ENCODE results near the gene KLF2.

Gene KLF2

DNA sequence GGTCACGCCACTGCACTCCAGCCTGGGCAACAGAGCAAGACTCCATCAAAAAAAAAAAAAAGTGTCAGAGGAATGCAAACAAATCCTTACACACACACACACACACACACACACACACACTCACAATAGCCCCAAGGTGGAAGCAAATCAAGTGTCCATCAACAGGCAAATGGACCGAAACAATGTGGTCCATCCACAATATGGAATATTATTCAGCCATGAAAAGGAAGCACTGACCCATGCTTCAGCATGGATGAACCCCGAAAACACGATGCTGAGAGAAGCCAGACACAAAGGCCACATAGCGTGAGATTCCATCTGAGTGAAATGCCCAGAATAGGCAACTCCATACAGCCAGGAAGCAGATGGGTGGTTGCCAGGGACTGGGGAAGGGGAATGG lies 16.5 kb upstream of the KLF2 start:
- H3K9me3 ChIP-seq (ENCODE audit: control insufficient read depth, insufficient read depth, low read length) = no peaks in the 10 kb centered on the region
- H3K4me1 ChIP-seq (ENCODE audit: control insufficient read depth, insufficient read depth, low read length) = no peaks in the 10 kb centered on the region
- no peak for DNase-seq (ENCODE audit: low read depth, low spot score)
- no peak overlapping the region for H3K4me3 ChIP-seq (ENCODE audit: low read length)
- no CpG with 5 or more reads among the region's 5 CpGs for WGBS (ENCODE audit: insufficient coverage, insufficient read length)
- H3K27ac ChIP-seq (ENCODE audit: low read length) = no peak overlapping the region
- H3K27me3 ChIP-seq (ENCODE audit: control insufficient read depth, insufficient read depth, low read length) = no peaks in the 10 kb centered on the region
- no peaks in the 10 kb centered on the region for H3K36me3 ChIP-seq (ENCODE audit: control insufficient read depth, insufficient read depth, low read length)

DNA sequence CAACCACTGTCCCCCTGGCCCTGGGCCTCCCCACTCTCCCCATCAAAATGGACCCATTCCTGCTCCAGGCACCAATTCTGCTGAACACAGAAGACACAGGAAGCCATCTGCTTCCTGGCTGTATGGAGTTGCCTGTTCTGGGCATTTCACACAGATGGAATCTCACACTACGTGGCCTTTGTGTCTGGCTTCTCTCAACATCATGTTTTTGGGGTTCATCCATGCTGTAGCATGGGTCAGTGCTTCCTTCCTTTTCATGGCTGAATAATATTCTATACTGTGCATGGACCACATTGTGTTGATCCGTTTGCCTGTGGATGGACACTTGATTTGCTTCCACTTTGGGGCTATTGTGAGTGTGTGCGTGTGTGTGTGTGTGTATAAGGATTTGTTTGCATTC lies 15.0 kb upstream of the KLF2 start:
- no peak for DNase-seq (ENCODE audit: low read depth, low spot score)
- Histone ChIP-seq H3K27ac (ENCODE audit: low read length) (no peak overlapping the region), H3K9me3 (ENCODE audit: control insufficient read depth, insufficient read depth, low read length) (no peaks in the 10 kb centered on the region), H3K4me3 (ENCODE audit: low read length) (no peak overlapping the region), H3K27me3 (ENCODE audit: control insufficient read depth, insufficient read depth, low read length) (no peaks in the 10 kb centered on the region), H3K36me3 (ENCODE audit: control insufficient read depth, insufficient read depth, low read length) (no peaks in the 10 kb centered on the region), H3K4me1 (ENCODE audit: control insufficient read depth, insufficient read depth, low read length) (no peaks in the 10 kb centered on the region)
- WGBS (ENCODE audit: insufficient coverage, insufficient read length) = no CpG with 5 or more reads among the region's 3 CpGs

- Histone ChIP-seq H3K27ac (ENCODE audit: low read length) (no peak overlapping the region), H3K4me1 (ENCODE audit: control insufficient read depth, insufficient read depth, low read length) (no peaks in the 10 kb centered on the region), H3K9me3 (ENCODE audit: control insufficient read depth, insufficient read depth, low read length) (no peaks in the 10 kb centered on the region), H3K36me3 (ENCODE audit: control insufficient read depth, insufficient read depth, low read length) (no peaks in the 10 kb centered on the region), H3K4me3 (ENCODE audit: low read length) (no peak overlapping the region), H3K27me3 (ENCODE audit: control insufficient read depth, insufficient read depth, low read length) (no peaks in the 10 kb centered on the region)
- DNase-seq (ENCODE audit: low read depth, low spot score) = no peak
- WGBS (ENCODE audit: insufficient coverage, insufficient read length) = no CpG with 5 or more reads among the region's 13 CpGs
Observed at GRCh38 chr19:16315825-16316505, 8.7 kb upstream of the KLF2 start.

GRCh38 chr19:16316506-16316882 lies 8.1 kb upstream of the KLF2 start:
- Histone ChIP-seq H3K27me3 (ENCODE audit: control insufficient read depth, insufficient read depth, low read length) (no peaks in the 10 kb centered on the region), H3K27ac (ENCODE audit: low read length) (no peak overlapping the region), H3K9me3 (ENCODE audit: control insufficient read depth, insufficient read depth, low read length) (no peaks in the 10 kb centered on the region), H3K4me3 (ENCODE audit: low read length) (no peak overlapping the region), H3K36me3 (ENCODE audit: control insufficient read depth, insufficient read depth, low read length) (no peaks in the 10 kb centered on the region), H3K4me1 (ENCODE audit: control insufficient read depth, insufficient read depth, low read length) (no peaks in the 10 kb centered on the region)
- no CpG with 5 or more reads among the region's 3 CpGs for WGBS (ENCODE audit: insufficient coverage, insufficient read length)
- no peak for DNase-seq (ENCODE audit: low read depth, low spot score)

GRCh38 chr19:16319481-16319880 lies 5.1 kb upstream of the KLF2 start:
- no peak for DNase-seq (ENCODE audit: low read depth, low spot score)
- Histone ChIP-seq H3K9me3 (ENCODE audit: control insufficient read depth, insufficient read depth, low read length) (no peaks in the 10 kb centered on the region), H3K4me1 (ENCODE audit: control insufficient read depth, insufficient read depth, low read length) (no peaks in the 10 kb centered on the region), H3K36me3 (ENCODE audit: control insufficient read depth, insufficient read depth, low read length) (no peaks in the 10 kb centered on the region), H3K27me3 (ENCODE audit: control insufficient read depth, insufficient read depth, low read length) (peaks cover 11% of the 10 kb centered on the region), H3K4me3 (ENCODE audit: low read length) (no peak overlapping the region), H3K27ac (ENCODE audit: low read length) (no peak overlapping the region)
- WGBS (ENCODE audit: insufficient coverage, insufficient read length) = no CpG with 5 or more reads among the region's 7 CpGs

DNA sequence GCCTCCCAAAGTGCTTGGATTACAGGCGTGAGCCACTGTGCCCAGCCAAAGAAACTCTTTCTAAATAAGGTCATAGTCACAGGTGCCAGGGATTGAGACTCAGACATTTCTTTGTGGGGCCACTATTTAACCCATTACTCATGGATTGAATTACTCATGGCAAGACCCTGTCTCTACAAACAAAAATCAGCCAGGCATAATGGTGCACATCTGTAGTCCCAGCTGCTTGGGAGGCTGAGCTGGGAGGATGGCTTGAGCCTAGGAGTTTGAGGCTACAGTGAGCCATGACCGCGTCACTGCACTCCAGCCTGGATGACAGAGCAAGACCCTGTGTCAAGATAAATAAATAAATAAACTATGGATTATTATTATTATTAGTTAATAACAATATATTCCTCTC lies 3.6 kb upstream of the KLF2 start:
- Histone ChIP-seq H3K27me3 (ENCODE audit: control insufficient read depth, insufficient read depth, low read length) (peaks cover 15% of the 10 kb centered on the region), H3K27ac (ENCODE audit: low read length) (no peak overlapping the region), H3K4me1 (ENCODE audit: control insufficient read depth, insufficient read depth, low read length) (peaks cover 4% of the 10 kb centered on the region; the same call in 1 of the 2 replicates), H3K9me3 (ENCODE audit: control insufficient read depth, insufficient read depth, low read length) (no peaks in the 10 kb centered on the region), H3K36me3 (ENCODE audit: control insufficient read depth, insufficient read depth, low read length) (no peaks in the 10 kb centered on the region), H3K4me3 (ENCODE audit: low read length) (no peak overlapping the region)
- DNase-seq (ENCODE audit: low read depth, low spot score) = no peak
- no CpG with 5 or more reads among the region's 3 CpGs for WGBS (ENCODE audit: insufficient coverage, insufficient read length)

DNA sequence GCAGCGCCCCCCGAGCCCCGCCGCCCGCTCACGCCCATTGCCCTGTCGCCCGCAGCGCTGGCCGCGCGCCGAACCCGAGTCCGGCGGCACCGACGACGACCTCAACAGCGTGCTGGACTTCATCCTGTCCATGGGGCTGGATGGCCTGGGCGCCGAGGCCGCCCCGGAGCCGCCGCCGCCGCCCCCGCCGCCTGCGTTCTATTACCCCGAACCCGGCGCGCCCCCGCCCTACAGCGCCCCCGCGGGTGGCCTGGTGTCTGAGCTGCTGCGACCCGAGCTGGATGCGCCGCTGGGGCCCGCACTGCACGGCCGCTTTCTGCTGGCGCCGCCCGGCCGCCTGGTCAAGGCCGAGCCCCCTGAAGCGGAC lies 518 bp downstream of the KLF2 start:
- Histone ChIP-seq H3K9me3 (ENCODE audit: control insufficient read depth, insufficient read depth, low read length) (no peaks in the 10 kb centered on the region), H3K4me3 (ENCODE audit: low read length) (peak overlapping the region; percentile 53; the same call in 1 of the 2 replicates), H3K27me3 (ENCODE audit: control insufficient read depth, insufficient read depth, low read length) (peaks cover 43% of the 10 kb centered on the region), H3K4me1 (ENCODE audit: control insufficient read depth, insufficient read depth, low read length) (peaks cover 4% of the 10 kb centered on the region; the same call in 1 of the 2 replicates), H3K27ac (ENCODE audit: low read length) (no peak overlapping the region), H3K36me3 (ENCODE audit: control insufficient read depth, insufficient read depth, low read length) (no peaks in the 10 kb centered on the region)
- DNase-seq (ENCODE audit: low read depth, low spot score) = no peak
- WGBS (ENCODE audit: insufficient coverage, insufficient read length) = no CpG with 5 or more reads among the region's 52 CpGs

DNA sequence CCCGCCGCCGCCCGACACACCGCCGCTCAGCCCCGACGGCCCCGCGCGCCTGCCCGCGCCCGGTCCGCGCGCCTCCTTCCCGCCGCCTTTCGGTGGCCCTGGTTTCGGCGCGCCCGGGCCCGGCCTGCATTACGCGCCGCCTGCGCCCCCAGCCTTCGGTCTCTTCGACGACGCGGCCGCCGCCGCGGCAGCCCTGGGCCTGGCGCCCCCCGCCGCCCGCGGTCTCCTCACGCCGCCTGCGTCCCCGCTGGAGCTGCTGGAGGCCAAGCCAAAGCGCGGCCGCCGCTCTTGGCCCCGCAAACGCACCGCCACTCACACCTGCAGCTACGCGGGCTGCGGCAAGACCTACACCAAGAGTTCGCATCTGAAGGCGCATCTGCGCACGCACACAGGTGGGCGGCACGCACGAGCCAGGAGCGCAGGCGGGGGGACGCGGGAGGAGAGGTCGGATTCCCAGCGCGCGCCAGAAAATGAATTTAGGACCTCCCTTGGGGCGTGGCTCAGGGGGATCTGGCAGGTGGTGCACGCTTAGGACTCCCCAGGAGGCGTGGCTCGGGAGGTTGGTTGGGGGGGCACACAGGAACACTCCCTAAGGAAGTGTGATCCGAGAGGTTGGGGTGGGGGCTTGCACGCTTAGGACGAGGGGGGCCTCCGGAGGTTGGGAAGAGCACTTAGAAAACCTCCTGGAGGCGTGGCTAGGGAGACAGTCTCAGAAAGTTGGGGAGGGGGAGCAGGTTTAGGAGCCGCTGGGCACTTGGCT lies 1.2 kb downstream of the KLF2 start:
- Histone ChIP-seq H3K36me3 (ENCODE audit: control insufficient read depth, insufficient read depth, low read length) (no peaks in the 10 kb centered on the region), H3K9me3 (ENCODE audit: control insufficient read depth, insufficient read depth, low read length) (no peaks in the 10 kb centered on the region), H3K4me3 (ENCODE audit: low read length) (peak overlapping the region; percentile 53), H3K27ac (ENCODE audit: low read length) (no peak overlapping the region), H3K4me1 (ENCODE audit: control insufficient read depth, insufficient read depth, low read length) (peaks cover 4% of the 10 kb centered on the region; the same call in 1 of the 2 replicates), H3K27me3 (ENCODE audit: control insufficient read depth, insufficient read depth, low read length) (peaks cover 43% of the 10 kb centered on the region)
- WGBS (ENCODE audit: insufficient coverage, insufficient read length) = no CpG with 5 or more reads among the region's 82 CpGs
- peak; percentile 27 for DNase-seq (ENCODE audit: low read depth, low spot score)

DNA sequence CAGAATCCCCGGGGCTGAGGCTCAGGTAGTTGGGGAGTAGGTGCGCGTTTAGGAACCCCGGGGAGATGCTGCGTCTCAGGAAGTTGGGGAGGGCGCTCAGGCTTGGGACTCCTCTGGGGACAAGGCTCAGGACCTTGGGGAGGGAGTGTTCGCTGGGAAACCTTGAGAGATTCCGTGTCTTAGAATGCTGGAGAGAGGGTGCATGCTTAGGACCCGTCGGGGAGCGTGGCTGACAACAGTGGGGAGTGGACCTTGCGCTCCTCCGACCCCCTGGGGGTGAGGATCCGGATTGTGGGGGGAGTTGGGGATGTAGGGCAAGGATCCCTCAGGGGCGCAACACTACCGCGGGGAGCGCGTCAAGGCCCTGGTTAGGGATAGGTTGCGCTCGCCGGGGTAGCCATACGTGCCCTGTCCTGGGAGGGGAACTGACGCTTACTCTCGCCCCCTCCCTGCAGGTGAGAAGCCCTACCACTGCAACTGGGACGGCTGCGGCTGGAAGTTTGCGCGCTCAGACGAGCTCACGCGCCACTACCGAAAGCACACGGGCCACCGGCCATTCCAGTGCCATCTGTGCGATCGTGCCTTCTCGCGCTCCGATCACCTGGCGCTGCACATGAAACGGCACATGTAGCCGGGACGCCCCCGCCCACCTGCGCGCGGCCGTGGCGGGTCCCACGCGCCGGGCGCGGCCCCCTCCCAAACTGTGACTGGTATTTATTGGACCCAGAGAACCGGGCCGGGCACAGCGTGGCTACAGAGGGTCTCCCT lies 2.0 kb downstream of the KLF2 start:
- WGBS (ENCODE audit: insufficient coverage, insufficient read length) = no CpG with 5 or more reads among the region's 58 CpGs
- Histone ChIP-seq H3K4me1 (ENCODE audit: control insufficient read depth, insufficient read depth, low read length) (peaks cover 4% of the 10 kb centered on the region; the same call in 1 of the 2 replicates), H3K9me3 (ENCODE audit: control insufficient read depth, insufficient read depth, low read length) (no peaks in the 10 kb centered on the region), H3K4me3 (ENCODE audit: low read length) (peak overlapping the region; percentile 53; the same call in 1 of the 2 replicates), H3K27me3 (ENCODE audit: control insufficient read depth, insufficient read depth, low read length) (peaks cover 43% of the 10 kb centered on the region), H3K36me3 (ENCODE audit: control insufficient read depth, insufficient read depth, low read length) (no peaks in the 10 kb centered on the region), H3K27ac (ENCODE audit: low read length) (no peak overlapping the region)
- peak; percentile 22 for DNase-seq (ENCODE audit: low read depth, low spot score)

GRCh38 chr19:16327169-16327475 lies 2.5 kb downstream of the KLF2 start:
- Histone ChIP-seq H3K27me3 (ENCODE audit: control insufficient read depth, insufficient read depth, low read length) (peaks cover 43% of the 10 kb centered on the region), H3K36me3 (ENCODE audit: control insufficient read depth, insufficient read depth, low read length) (no peaks in the 10 kb centered on the region), H3K9me3 (ENCODE audit: control insufficient read depth, insufficient read depth, low read length) (no peaks in the 10 kb centered on the region), H3K4me1 (ENCODE audit: control insufficient read depth, insufficient read depth, low read length) (peaks cover 4% of the 10 kb centered on the region; the same call in 1 of the 2 replicates), H3K4me3 (ENCODE audit: low read length) (peak overlapping the region; percentile 53; the same call in 1 of the 2 replicates), H3K27ac (ENCODE audit: low read length) (no peak overlapping the region)
- no CpG with 5 or more reads among the region's 14 CpGs for WGBS (ENCODE audit: insufficient coverage, insufficient read length)
- DNase-seq (ENCODE audit: low read depth, low spot score) = no peak
